GM18526 (cell line): ENCODE data around the gene PROM1.

Experiments
- POLR2A ChIP-seq: IDR thresholded peaks from 3 replicates; pipeline ENCODE4 v1.6.1; 2011; ENCODE audit not compliant: insufficient read length; ENCODE audit errors: extremely low read depth

The PROM1 gene

GRCh38 chr4:16116493-16116990 lies 32.7 kb upstream of the PROM1 start:
- no peak for TF ChIP-seq POLR2A

GRCh38 chr4:16116019-16116418 lies 32.2 kb upstream of the PROM1 start:
- no peak for TF ChIP-seq POLR2A

DNA sequence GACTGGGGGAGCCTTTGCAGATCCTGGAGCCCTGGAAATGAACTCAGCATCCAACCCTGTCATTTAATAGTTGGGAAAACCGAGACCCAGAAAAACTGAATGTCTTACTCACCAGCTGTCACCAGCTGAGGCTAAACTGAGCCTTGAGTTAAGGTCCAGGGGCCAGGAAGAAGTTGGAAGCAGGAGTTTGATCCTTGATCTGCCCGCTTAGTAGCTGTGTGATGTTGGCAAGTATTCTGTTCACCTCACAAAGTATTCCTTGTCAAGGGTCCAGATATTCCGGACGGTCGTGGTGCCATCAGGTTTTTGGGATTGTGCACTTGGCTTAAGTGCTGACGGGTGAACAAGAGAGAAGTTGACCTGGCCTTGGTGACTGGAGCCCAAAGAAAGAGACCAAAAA lies 30.7 kb upstream of the PROM1 start:
- TF ChIP-seq POLR2A = no peak

DNA sequence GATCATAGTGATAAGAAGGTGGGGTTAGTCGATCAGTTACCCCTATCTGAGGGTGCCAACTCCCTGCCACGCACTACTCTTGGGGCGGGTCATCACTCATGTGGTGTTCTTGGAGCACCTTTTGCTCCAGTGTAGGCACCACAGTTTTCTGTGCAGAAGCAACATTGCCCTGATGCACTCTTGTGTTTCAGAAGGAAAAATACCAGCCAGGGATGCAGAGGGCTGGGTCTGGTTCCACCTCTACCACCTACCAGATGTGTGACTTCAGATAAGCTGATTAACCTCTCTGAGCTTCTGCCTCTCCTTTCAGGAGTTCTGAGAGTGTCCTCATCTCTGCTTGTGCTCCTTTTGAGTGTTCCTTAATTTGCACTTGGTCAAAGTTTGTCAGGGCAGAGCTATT lies 29.9 kb upstream of the PROM1 start:
- no peak for TF ChIP-seq POLR2A

DNA sequence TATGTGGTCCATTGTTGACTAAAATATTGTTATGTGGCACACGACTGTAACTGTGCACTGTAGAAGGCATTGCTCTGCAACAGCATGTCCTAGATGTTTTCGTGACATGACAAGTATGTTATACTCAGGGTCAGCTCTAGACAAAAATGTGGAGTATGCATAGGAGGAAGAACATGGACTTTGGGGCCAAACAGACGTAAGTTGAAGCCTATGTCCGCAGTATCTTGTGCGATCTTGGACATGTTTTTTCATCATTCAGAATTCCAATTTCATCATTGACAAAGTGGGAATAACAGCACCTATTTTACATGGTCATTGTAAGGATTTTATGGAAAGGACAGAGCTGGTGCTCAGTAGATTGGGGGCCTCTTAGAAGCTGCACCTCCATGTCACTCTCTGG lies 27.7 kb upstream of the PROM1 start:
- TF ChIP-seq POLR2A = no peak

GRCh38 chr4:16110661-16111290 lies 27.0 kb upstream of the PROM1 start:
- TF ChIP-seq POLR2A = no peak

DNA sequence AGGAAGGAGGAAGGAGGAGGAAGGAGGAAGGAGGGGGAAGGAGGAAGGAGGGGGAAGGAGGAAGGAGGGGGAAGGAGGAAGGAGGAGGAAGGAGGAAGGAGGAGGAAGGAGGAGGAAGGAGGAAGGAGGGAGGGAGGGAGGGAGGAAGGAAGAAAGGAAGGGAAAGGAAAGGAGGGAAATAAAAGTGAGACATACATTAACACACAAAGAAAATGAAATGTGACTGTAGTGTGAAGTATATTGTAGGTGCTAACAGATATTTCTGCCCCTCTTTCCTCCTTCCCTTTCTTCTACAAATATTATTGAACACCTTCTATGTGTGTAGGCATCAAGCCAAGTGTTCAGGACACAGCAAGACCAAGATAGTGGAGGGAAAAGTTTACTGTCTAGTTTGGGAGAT lies 26.4 kb upstream of the PROM1 start:
- TF ChIP-seq POLR2A = no peak

- no peak for TF ChIP-seq POLR2A
Measured at GRCh38 chr4:16109256-16109655, 25.4 kb upstream of the PROM1 start.

DNA sequence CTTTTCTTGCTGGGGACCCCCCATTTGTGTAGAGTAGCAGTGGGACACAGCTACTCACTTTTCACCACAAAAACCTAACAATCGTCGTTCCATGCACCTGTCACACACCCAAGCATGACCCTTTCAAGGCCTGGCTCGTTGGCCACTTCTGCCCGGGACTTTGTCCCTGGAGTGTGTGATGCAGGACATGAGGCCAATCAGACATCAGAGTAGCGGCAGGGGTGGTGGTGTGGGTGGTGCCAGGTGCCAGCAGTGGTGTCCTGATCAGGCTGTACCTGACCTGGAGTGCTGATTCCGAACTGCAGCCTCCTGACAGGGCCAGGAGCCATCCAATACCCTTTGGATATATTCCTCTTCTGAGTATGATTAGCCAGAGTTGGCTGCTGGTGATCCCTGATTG lies 23.1 kb upstream of the PROM1 start:
- no peak for TF ChIP-seq POLR2A

DNA sequence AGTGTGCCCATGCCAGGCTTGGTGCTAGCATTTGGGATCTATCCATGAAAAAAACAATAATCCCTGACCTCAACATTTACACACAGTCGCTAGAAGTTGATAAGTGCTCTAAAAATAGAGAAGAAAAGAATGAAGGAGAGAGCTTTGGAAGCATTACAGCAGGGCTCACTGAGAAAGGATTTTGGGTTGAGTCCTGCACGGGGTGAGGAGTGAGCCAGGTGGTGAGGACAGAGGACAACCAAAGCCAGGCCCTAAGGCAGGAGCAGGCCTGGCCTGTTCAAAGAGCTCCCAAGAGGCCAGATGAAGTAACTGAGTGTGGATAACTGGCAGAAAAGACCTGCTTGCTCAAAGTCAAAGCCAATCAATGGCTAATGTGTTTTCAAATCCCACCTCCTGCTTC lies 20.7 kb upstream of the PROM1 start:
- no peak for TF ChIP-seq POLR2A

DNA sequence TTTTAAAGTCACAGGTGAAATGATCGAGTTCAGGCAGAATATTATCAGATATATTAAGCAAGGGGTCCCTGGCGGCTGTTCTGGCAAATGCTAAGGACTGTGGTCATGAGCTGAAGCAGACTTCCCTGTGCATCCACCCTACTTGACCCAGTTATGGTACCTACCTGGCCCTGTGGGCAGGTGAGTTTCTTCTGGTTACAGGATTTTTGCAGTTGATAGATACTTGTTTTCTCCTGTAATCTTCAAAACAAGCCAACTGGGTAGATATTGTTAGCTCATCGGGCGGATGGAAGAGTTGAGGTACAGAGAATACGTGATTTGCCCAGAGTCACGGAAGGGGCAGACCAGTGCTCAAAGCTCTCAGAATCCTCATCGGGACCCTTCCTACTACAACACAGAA lies 18.5 kb upstream of the PROM1 start:
- TF ChIP-seq POLR2A = no peak

- no peak for TF ChIP-seq POLR2A
Measured at GRCh38 chr4:16100833-16101232, 17.0 kb upstream of the PROM1 start.

- TF ChIP-seq POLR2A = no peak
Measured at GRCh38 chr4:16092682-16093319, 9.0 kb upstream of the PROM1 start.

DNA sequence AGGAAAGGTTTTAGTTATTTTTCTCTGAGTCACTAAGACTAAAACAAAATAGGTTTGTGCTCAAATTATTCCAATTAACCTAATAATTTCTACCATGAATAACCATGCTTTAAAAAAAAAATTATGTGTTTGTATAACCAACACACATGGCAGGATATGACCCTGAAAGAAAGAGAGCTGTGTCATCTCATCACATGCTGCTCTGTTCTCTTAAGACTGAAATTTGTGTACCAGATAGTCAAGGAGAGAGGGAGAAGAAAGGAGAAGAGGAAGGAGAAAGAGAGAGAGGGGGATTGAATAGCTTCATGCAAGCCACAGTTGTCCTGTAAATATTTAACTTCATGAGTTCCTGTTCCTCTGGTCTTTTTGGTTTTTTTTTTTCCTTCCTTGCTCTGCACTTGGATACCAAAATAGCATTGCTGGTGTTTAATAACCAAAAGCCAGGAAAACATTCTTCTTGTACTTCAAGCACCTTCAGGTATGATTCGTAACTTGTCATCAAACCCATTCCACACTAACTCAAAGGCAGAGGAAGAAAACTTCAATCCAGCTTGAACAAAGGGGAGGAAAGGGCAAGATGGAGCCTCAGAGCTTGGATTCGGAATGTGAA lies 6.4 kb upstream of the PROM1 start:
- no peak for TF ChIP-seq POLR2A

- no peak for TF ChIP-seq POLR2A
Measured at GRCh38 chr4:16089156-16089555, 5.3 kb upstream of the PROM1 start.

DNA sequence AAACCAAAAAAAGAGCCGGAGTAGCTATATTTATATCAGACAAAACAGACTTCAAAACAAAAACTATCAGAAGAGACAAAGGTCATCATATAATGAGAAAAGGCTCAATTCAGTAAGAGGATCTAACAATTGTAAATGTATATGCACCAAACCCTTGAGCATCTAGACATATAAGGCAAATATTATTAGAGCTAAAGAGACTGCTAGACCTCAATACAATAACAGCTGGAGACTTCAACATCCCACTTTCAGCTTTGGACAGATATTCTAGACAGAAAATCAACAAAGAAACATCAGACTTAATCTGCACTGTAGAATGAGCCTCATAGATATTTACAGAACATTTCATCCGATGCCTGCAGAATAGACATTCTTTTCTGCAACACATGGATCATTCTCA lies 4.8 kb upstream of the PROM1 start:
- TF ChIP-seq POLR2A = no peak
